ENCODE results near the gene PAN3.

Gene PAN3

GRCh38 chr13:28138012-28138755 is at the start of gene PAN3:
Gene PAN3 (plus strand): TSS chr13:28138545. CDS start chr13:28138658, 113 bp downstream.
- peak; percentile 96 for DNase-seq (ENCODE audit: low read depth)
- peak within 1 kb of the TSS; percentile 96 for H3K4me3 ChIP-seq (ENCODE audit: low read depth, low read length)
- no peak for TF ChIP-seq CTCF (IDR thresholded peaks at IDR 0.05; ENCODE audit: low read depth, low read length)
- TF ChIP-seq MYC (IDR thresholded peaks at IDR 0.05; ENCODE audit: low read depth, low read length): peak; percentile 82
- TF ChIP-seq, protein P1, sequence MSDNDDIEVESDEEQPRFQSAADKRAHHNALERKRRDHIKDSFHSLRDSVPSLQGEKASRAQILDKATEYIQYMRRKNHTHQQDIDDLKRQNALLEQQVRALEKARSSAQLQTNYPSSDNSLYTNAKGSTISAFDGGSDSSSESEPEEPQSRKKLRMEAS (IDR thresholded peaks at IDR 0.05; ENCODE audit: low read depth, low read length): peak; percentile 76
- TF ChIP-seq POLR2A (IDR thresholded peaks at IDR 0.05; ENCODE audit: extremely low read depth, insufficient read length): peak; percentile 95

DNA sequence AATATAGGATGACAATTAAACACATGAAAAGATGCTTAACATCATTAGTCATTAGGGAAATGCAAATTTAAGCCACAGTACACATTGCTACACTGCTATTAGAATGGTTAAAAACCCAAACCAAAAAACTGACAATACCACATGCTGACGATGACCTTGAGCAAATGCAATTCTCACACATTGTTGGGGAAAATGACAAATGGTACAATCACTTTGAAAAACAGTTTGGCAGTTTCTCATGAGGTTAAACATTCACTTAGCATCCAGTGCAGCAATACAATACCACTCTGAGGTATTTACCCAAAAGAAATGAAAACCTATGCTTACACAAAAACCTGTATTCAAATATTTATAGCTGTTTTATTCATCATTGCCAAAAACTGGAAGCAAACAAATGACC is 49.3 kb upstream of the PAN3 start:
- DNase-seq (ENCODE audit: low read depth): no peak

GRCh38 chr13:28092431-28092830 is 45.9 kb upstream of the PAN3 start:
- TF ChIP-seq POLR2A (IDR thresholded peaks at IDR 0.05; ENCODE audit: extremely low read depth, insufficient read length): no peak
- no peak overlapping the region for H3K4me3 ChIP-seq (ENCODE audit: low read depth, low read length)
- DNase-seq (ENCODE audit: low read depth): no peak

More for the DNA sequence above, 49.3 kb upstream of the PAN3 start:
- H3K4me3 ChIP-seq (ENCODE audit: low read depth, low read length): no peak overlapping the region
- TF ChIP-seq MYC (IDR thresholded peaks at IDR 0.05; ENCODE audit: low read depth, low read length) (no peak), CTCF (IDR thresholded peaks at IDR 0.05; ENCODE audit: low read depth, low read length) (no peak), POLR2A (IDR thresholded peaks at IDR 0.05; ENCODE audit: extremely low read depth, insufficient read length) (no peak)
- TF ChIP-seq, protein P1 (IDR thresholded peaks at IDR 0.05; ENCODE audit: low read depth, low read length): no peak

DNA sequence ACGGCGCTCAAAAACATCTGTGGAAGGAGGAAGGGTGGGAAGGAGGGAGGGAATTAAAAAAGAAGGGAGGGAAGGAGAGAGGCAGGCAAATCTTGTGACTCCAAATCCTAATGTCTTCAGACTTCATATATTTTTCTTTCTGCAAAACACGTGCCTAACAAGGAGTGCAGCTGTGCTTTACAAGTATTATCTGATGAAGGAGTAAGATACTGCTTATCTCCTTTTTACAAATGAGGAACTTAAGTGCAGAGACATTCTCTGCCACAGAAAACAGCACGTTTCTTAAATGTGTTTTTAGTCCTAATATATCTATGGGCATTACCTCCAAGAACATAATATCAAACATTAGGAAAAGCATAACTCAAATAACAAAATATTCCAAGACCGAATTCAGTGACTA is 44.5 kb upstream of the PAN3 start:
- DNase-seq (ENCODE audit: low read depth): peak; percentile 84
- peak overlapping the region; percentile 19 for H3K4me3 ChIP-seq (ENCODE audit: low read depth, low read length)
- TF ChIP-seq, protein P1 (IDR thresholded peaks at IDR 0.05; ENCODE audit: low read depth, low read length): peak; percentile 99
- TF ChIP-seq MYC (IDR thresholded peaks at IDR 0.05; ENCODE audit: low read depth, low read length): peak; percentile 99
- no peak for TF ChIP-seq CTCF (IDR thresholded peaks at IDR 0.05; ENCODE audit: low read depth, low read length)
- TF ChIP-seq POLR2A (IDR thresholded peaks at IDR 0.05; ENCODE audit: extremely low read depth, insufficient read length): no peak

DNA sequence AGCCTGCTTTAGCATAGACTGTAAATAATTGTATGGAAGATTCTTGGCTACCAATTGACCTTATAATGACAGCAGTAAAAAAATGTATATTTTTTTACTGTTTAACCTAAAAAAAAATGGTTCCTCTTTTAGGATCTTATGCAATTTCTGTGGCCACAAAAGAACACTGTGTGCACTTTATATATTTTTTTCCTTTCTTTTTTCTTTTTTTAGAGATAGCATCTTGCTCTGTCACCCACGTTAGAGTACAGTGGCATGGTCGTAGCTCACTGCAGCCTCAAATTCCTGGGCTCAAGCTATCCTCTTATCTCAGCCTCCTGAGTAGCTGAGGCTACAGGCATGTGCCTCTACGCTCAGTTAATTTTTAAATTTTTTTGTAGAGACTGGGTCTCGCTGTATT is 44.0 kb upstream of the PAN3 start:
- peak overlapping the region; percentile 19 for H3K4me3 ChIP-seq (ENCODE audit: low read depth, low read length)
- peak; percentile 79 for DNase-seq (ENCODE audit: low read depth)
- TF ChIP-seq CTCF (IDR thresholded peaks at IDR 0.05; ENCODE audit: low read depth, low read length) (no peak), MYC (IDR thresholded peaks at IDR 0.05; ENCODE audit: low read depth, low read length) (no peak), POLR2A (IDR thresholded peaks at IDR 0.05; ENCODE audit: extremely low read depth, insufficient read length) (no peak)
- TF ChIP-seq, protein P1 (IDR thresholded peaks at IDR 0.05; ENCODE audit: low read depth, low read length): no peak

GRCh38 chr13:28097503-28097902 is 40.8 kb upstream of the PAN3 start:
- DNase-seq (ENCODE audit: low read depth): no peak
- H3K4me3 ChIP-seq (ENCODE audit: low read depth, low read length): no peak overlapping the region
- TF ChIP-seq MYC (IDR thresholded peaks at IDR 0.05; ENCODE audit: low read depth, low read length) (no peak), POLR2A (IDR thresholded peaks at IDR 0.05; ENCODE audit: extremely low read depth, insufficient read length) (no peak), CTCF (IDR thresholded peaks at IDR 0.05; ENCODE audit: low read depth, low read length) (no peak)
- TF ChIP-seq, protein P1 (IDR thresholded peaks at IDR 0.05; ENCODE audit: low read depth, low read length): no peak
